Neutrophil (primary cell): ENCODE measurements around the gene PTGES2.
"Not testable (repeated sequence)": the region's sequence is repeated elsewhere in the genome, so short reads cannot be mapped to it uniquely, and the experiment has no call there.

ENCODE experiments used
- H3K27ac ChIP-seq: fragments of 200-600 bp; sonication (generic); 2 replicates; pipeline ENCODE4 v1.5.1; 2016; ENCODE audit warnings: mild to moderate bottlenecking, moderate library complexity
- H3K27me3 ChIP-seq: fragments of 200-600 bp; sonication (generic); 2 replicates; pipeline ENCODE4 v1.6.0; 2016; ENCODE audit warnings: mild to moderate bottlenecking
- H3K36me3 ChIP-seq: fragments of 200-600 bp; sonication (generic); 2 replicates; pipeline ENCODE4 v1.5.1; 2017
- H3K4me1 ChIP-seq, 2 experiments: fragments of 200-600 bp in 1 of 2; sonication (generic) in 1 of 2; 1 replicate in 1 of 2; 2 replicates in 1 of 2; pipeline versions ENCODE4 v1.5.1 to v1.6.1; 2013 to 2016; ENCODE audit warnings: low read depth in 1 of 2, low read length in 1 of 2, mild to moderate bottlenecking in 1 of 2, moderate library complexity in 1 of 2; ENCODE audit not compliant: control insufficient read depth in 1 of 2, insufficient read depth in 1 of 2
- H3K4me3 ChIP-seq, 2 experiments: fragments of 200-600 bp in 1 of 2; sonication (generic) in 1 of 2; 1 replicate in 1 of 2; 2 replicates in 1 of 2; pipeline ENCODE4 v1.5.1; 2013 to 2016; ENCODE audit warnings: low read depth in 1 of 2, low read length in 1 of 2, mild to moderate bottlenecking in 1 of 2, moderate library complexity in 1 of 2
- H3K9me3 ChIP-seq: fragments of 200-600 bp; sonication (generic); 2 replicates; pipeline ENCODE4 v1.5.1; 2016
- CTCF ChIP-seq: fragments of 200-600 bp; sonication (generic); IDR thresholded peaks from 2 replicates; pipeline ENCODE4 v1.5.1; 2016; ENCODE audit warnings: antibody characterized with exemption

Gene PTGES2

DNA sequence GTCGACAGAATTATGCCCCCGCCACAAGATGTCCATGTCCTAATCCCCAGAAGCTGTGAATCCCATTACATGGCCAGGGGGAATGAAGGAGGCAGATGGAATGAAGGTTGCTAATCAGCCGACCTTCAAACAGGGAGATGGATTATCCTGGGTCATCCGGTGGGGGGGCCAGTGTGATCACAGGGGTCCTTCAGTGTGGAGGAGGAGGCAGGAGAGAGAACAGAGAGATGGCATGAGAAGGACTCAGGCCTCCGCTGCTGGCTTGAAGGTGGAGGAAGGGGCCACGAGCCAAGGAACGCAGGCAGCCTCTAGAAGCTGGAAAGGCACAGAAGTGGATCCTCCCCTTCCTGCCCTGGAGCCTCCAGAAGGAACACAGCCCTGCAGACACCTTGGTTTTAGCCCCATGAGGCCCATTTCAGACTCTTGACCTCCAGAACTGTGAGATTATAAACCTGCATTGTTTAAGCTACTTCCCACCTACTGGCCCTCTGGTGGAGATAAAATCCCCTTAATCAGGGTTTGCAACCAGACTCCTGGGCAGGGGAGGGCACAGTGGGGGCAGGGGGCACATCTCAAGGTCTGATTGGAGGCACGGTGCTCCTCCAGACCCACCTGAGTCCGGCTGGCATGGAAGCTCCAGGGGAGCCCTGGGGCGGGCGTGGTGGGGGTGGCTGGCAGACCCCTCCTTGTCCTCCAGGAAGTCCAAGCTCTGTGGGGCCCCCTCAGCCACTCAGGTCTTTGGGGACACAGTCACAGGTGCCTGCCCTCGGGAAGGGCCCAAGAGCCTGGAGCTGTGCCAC is 13.8 kb downstream of the PTGES2 start:
- no peak for TF ChIP-seq CTCF
- H3K9me3 ChIP-seq: no peaks in the 10 kb centered on the region
- H3K4me3 ChIP-seq: no peak overlapping the region
- H3K4me1 ChIP-seq: peaks cover 5 to 8% of the 10 kb centered on the region in 2 experiments
- H3K27ac ChIP-seq: no peak overlapping the region
- H3K27me3 ChIP-seq: no peaks in the 10 kb centered on the region
- peaks cover 9% of the 10 kb centered on the region for H3K36me3 ChIP-seq

- peaks cover 29% of the 10 kb centered on the region for H3K36me3 ChIP-seq
- not testable (repeated sequence) for H3K27me3 ChIP-seq, H3K27ac ChIP-seq, H3K9me3 ChIP-seq, H3K4me1 ChIP-seq, H3K4me3 ChIP-seq
Measured at GRCh38 chr9:128111726-128112125, 15.8 kb downstream of the PTGES2 start.

- H3K4me1 ChIP-seq: no peaks in the 10 kb centered on the region
- no peak overlapping the region for H3K4me3 ChIP-seq
- H3K36me3 ChIP-seq: peaks cover 44% of the 10 kb centered on the region
- no peaks in the 10 kb centered on the region for H3K27me3 ChIP-seq
- no peak for TF ChIP-seq CTCF
- no peak overlapping the region for H3K27ac ChIP-seq
- H3K9me3 ChIP-seq: no peaks in the 10 kb centered on the region
Measured at GRCh38 chr9:128109050-128109709, 18.3 kb downstream of the PTGES2 start.

DNA sequence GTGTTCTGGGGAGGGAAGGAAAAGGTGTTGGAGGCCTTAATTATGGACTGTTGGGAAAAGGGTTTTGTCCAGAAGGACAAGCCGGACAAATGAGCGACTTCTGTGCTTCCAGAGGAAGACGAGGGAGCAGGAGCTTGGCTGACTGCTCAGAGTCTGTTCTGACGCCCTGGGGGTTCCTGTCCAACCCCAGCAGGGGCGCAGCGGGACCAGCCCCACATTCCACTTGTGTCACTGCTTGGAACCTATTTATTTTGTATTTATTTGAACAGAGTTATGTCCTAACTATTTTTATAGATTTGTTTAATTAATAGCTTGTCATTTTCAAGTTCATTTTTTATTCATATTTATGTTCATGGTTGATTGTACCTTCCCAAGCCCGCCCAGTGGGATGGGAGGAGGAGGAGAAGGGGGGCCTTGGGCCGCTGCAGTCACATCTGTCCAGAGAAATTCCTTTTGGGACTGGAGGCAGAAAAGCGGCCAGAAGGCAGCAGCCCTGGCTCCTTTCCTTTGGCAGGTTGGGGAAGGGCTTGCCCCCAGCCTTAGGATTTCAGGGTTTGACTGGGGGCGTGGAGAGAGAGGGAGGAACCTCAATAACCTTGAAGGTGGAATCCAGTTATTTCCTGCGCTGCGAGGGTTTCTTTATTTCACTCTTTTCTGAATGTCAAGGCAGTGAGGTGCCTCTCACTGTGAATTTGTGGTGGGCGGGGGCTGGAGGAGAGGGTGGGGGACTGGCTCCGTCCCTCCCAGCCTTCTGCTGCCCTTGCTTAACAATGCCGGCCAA is 19.1 kb downstream of the PTGES2 start:
- no peak overlapping the region for H3K27ac ChIP-seq
- H3K36me3 ChIP-seq: peaks cover 49% of the 10 kb centered on the region
- TF ChIP-seq CTCF: no peak
- no peaks in the 10 kb centered on the region for H3K9me3 ChIP-seq
- H3K4me3 ChIP-seq: no peak overlapping the region
- H3K27me3 ChIP-seq: no peaks in the 10 kb centered on the region
- H3K4me1 ChIP-seq: no peaks in the 10 kb centered on the region

GRCh38 chr9:128107468-128108268 is 19.9 kb downstream of the PTGES2 start:
- Histone ChIP-seq H3K36me3 (peaks cover 57% of the 10 kb centered on the region), H3K27ac (no peak overlapping the region), H3K4me1 (peaks cover 0 to 4% of the 10 kb centered on the region in 2 experiments), H3K4me3 (no peak overlapping the region), H3K9me3 (no peaks in the 10 kb centered on the region), H3K27me3 (no peaks in the 10 kb centered on the region)
- TF ChIP-seq CTCF: no peak
